ENCODE results near the gene LVRN. TPM values are rescaled to one million over a fixed set of nuclear protein-coding genes. Genes with fewer than 3 reads are reported as not detected.

The LVRN gene
- total and polyA plus RNA-seq, 2 donors from 2014 or later = not detected

DNA sequence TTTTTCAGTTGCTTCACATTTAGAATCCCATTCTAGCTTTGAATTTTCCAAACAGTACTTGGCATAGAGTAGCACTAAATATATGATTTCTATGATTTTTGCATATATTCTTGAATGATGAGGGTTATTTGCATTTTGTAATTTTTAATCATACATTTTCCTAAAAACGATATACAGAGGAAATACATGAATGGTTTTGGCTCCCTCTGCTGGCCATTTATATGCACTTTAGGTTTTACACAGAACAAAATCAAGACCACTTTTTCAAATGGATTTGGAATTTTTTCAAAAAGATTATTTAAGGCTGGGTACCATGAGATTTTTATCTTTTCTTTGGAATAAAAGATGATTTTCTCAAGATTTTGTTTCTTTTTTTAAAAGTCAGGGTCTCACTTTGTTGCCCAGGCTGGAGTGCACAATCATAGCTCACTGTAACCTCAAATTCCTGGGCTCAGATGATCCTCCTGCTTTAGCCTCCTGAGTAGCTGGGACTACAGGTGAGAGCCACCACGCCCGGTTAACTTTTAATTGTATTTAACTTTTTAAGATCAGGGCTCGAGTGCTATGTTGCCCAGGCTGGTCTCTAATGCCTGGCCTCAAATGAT, 105.9 kb downstream of the LVRN start:
- FAIRE-seq = peak; percentile 86
- TF ChIP-seq, protein P1, sequence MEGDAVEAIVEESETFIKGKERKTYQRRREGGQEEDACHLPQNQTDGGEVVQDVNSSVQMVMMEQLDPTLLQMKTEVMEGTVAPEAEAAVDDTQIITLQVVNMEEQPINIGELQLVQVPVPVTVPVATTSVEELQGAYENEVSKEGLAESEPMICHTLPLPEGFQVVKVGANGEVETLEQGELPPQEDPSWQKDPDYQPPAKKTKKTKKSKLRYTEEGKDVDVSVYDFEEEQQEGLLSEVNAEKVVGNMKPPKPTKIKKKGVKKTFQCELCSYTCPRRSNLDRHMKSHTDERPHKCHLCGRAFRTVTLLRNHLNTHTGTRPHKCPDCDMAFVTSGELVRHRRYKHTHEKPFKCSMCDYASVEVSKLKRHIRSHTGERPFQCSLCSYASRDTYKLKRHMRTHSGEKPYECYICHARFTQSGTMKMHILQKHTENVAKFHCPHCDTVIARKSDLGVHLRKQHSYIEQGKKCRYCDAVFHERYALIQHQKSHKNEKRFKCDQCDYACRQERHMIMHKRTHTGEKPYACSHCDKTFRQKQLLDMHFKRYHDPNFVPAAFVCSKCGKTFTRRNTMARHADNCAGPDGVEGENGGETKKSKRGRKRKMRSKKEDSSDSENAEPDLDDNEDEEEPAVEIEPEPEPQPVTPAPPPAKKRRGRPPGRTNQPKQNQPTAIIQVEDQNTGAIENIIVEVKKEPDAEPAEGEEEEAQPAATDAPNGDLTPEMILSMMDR (IDR thresholded peaks at IDR 0.05; ENCODE audit: borderline replicate concordance, extremely low read depth, insufficient read depth) = peak; percentile 76
- Histone ChIP-seq H3K4me3 (ENCODE audit: low read length in 3 of 3) (no peak overlapping the region), H3K27ac (ENCODE audit: low read depth in 2 of 2, low read length in 2 of 2) (no peak overlapping the region), H3K9me3 (ENCODE audit: control insufficient read depth in 2 of 3, insufficient read depth in 1 of 3, low read length in 3 of 3) (no peaks in the 10 kb centered on the region), H3K27me3 (ENCODE audit: control insufficient read depth, insufficient read depth, low read length) (no peaks in the 10 kb centered on the region), H3K36me3 (ENCODE audit: control insufficient read depth in 2 of 3, insufficient read depth in 3 of 3, low read length in 3 of 3) (no peaks in the 10 kb centered on the region), H3K4me1 (ENCODE audit: control insufficient read depth in 2 of 3, insufficient read depth in 2 of 3, low read depth in 1 of 3, low read length in 3 of 3) (no peaks in the 10 kb centered on the region), H3K9ac (ENCODE audit: low read length in 3 of 3) (no peak overlapping the region)
- intact Hi-C loops (cut with DNase I) = no loop called here
- peak in 3 of 5 donors; percentile 21 to 77 (median 58) for DNase-seq

DNA sequence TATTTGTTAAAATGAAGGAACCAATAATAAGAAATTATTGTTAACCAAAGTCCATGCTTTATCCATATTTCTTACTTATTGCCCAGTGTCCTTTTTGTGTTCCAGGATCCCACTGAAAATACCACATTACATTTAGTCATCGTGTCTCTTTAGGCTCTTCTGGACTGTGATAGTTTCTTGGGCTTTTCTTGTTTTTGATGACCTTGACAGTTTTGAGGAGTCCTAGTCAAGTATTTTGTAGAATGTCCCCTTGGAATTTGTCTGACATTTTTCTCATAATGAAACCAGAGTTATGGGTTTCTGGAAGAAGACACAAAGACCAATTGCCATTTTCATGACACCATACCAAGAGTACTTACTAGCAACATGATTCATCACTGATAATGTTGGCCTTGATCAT, 108.9 kb downstream of the LVRN start:
- Histone ChIP-seq H3K27me3 (ENCODE audit: control insufficient read depth, insufficient read depth, low read length) (no peaks in the 10 kb centered on the region), H3K27ac (ENCODE audit: low read depth in 2 of 2, low read length in 2 of 2) (no peak overlapping the region), H3K4me1 (ENCODE audit: control insufficient read depth in 2 of 3, insufficient read depth in 2 of 3, low read depth in 1 of 3, low read length in 3 of 3) (no peaks in the 10 kb centered on the region), H3K9me3 (ENCODE audit: control insufficient read depth in 2 of 3, insufficient read depth in 1 of 3, low read length in 3 of 3) (no peaks in the 10 kb centered on the region), H3K9ac (ENCODE audit: low read length in 3 of 3) (no peak overlapping the region), H3K4me3 (ENCODE audit: low read length in 3 of 3) (no peak overlapping the region), H3K36me3 (ENCODE audit: control insufficient read depth in 2 of 3, insufficient read depth in 3 of 3, low read length in 3 of 3) (no peaks in the 10 kb centered on the region)
- TF ChIP-seq, protein P1 (IDR thresholded peaks at IDR 0.05; ENCODE audit: borderline replicate concordance, extremely low read depth, insufficient read depth) = no peak
- DNase-seq = no peak
- intact Hi-C loops (cut with DNase I) = no loop called here
- no peak for FAIRE-seq

DNA sequence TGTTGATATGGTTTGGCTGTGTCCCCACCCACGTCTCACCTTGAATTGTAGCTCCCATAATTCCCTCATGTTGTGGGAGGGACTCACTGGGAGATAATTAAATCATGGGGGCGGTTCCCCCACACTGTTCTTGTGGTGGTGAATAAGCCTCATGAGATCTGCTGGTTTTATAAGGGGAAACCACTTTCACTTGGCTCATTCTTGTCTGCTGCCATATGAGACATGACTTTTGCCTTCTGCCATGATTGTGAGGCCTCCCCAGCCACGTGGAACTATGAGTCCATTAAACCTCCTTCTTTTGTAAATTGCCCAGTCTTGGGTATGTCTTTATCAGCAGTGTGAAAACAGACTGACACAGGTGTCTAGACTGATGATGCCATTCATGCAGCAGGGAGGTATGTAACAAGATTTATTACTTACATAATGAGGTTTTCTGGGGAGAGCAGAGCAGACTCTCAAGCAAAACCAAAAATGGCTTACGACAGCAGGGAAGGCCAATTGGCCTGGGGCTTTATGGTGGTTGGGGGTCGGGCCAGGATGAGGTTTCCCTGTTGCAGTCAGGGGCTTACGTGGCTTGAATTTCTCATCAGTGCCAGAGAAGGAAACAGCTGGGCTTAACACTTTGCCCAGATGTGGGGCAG, 113.0 kb downstream of the LVRN start:
- Histone ChIP-seq H3K9ac (ENCODE audit: low read length in 3 of 3) (no peak overlapping the region), H3K27me3 (ENCODE audit: control insufficient read depth, insufficient read depth, low read length) (no peaks in the 10 kb centered on the region), H3K36me3 (ENCODE audit: control insufficient read depth in 2 of 3, insufficient read depth in 3 of 3, low read length in 3 of 3) (no peaks in the 10 kb centered on the region), H3K9me3 (ENCODE audit: control insufficient read depth in 2 of 3, insufficient read depth in 1 of 3, low read length in 3 of 3) (no peaks in the 10 kb centered on the region), H3K27ac (ENCODE audit: low read depth in 2 of 2, low read length in 2 of 2) (no peak overlapping the region), H3K4me1 (ENCODE audit: control insufficient read depth in 2 of 3, insufficient read depth in 2 of 3, low read depth in 1 of 3, low read length in 3 of 3) (no peaks in the 10 kb centered on the region), H3K4me3 (ENCODE audit: low read length in 3 of 3) (no peak overlapping the region)
- DNase-seq (peak in 3 of 5 donors; percentile 17 to 33 (median 18)), FAIRE-seq (no peak)
- intact Hi-C loops (cut with DNase I) = no loop called here
- TF ChIP-seq, protein P1 (IDR thresholded peaks at IDR 0.05; ENCODE audit: borderline replicate concordance, extremely low read depth, insufficient read depth) = no peak

Measured in kidney (tissue), 14 donors.